ENCODE data around the gene RFC4. TPM values are rescaled to one million over a fixed set of nuclear protein-coding genes. Genes with fewer than 3 reads are reported as not detected.

RFC4 gene
- total and polyA plus RNA-seq, 2 of the 8 experiments (the other 6 are each of a cell fraction or from before 2014, with no cell fraction given): 21.8 to 86.9 TPM

DNA sequence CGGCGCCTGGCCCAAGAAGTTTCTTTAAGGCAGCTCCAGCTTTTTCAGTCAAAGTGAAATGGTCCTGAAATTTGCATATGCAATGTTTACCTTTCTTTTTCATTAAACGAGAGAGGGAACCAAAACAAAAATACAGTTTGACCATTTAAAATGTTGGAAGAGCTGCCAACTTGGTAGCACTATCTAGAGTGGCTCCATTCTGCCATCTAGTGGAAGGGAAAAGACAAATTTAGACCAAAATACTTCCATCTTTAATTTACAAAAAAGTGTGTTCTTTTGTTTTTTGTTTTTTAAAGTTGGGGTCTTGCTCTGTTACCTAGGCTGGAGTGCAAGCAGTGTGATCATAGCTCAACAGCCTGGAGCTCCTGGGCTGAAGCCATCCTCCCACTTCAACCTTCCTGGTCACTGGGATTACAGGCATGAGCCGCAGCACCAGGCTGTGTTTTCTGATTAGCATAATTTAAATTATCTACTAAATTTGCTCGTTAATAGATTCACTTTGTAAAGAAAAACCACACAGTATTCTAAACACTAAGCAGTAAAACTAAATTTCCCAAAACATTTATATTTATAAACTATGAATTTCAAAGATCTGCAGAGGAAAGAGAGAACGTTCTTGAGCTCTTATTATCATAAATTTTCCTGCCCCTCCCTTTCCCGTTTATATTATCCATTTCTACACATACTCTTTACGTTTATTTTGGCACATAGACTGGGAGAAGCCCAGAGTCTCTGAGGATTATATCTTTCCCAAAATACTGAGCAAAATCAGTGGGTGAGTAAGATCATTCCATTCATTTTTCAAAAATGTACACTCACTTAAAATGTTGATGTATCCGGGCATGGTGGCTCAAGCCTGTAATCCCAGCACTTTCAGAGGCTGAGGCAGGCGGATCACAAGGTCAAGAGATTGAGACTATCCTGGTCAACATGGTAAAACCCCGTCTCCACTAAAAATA, 15.4 kb upstream of the RFC4 start:
- Histone ChIP-seq H3K56ac (replicated peaks; ENCODE audit: insufficient read length, low read depth, low read length) (no peak overlapping the region), H4K8ac (ENCODE audit: extremely low read depth, insufficient read depth, low read length) (peak overlapping the region; percentile 91; the same call in 1 of the 2 replicates), H3K9ac (replicated peaks in 1 of 4; ENCODE audit: extremely low read depth in 1 of 4, low read depth in 3 of 4, low read length in 3 of 4) (no peak overlapping the region), H3K4me3 (ENCODE audit: extremely low read depth in 1 of 4, insufficient read depth in 2 of 4, low read depth in 3 of 4, low read length in 4 of 4) (no peak overlapping the region), H3K23me2 (ENCODE audit: low read depth, low read length) (peaks cover 11% of the 10 kb centered on the region; the same call in 1 of the 2 replicates), H2BK12ac (ENCODE audit: low read depth, low read length) (no peak overlapping the region), H3K18ac (ENCODE audit: extremely low read depth, low read length) (peak overlapping the region; percentile 73; the same call in 1 of the 2 replicates), H3K27ac (ENCODE audit: low read depth, low read length) (no peak overlapping the region), H2BK5ac (ENCODE audit: low read depth, low read length) (no peak overlapping the region), H3K14ac (ENCODE audit: insufficient read length) (no peak overlapping the region), H3K9me3 (ENCODE audit: insufficient read depth in 2 of 2, low read depth in 1 of 2, low read length in 1 of 2) (no peaks in the 10 kb centered on the region), H2AFZ (ENCODE audit: low read length) (0 out of 2 replicates have a peak overlapping the region, but pooled peaks have one; percentile 92), H3K79me1 (ENCODE audit: low read depth, low read length) (no peaks in the 10 kb centered on the region; the same call in 1 of the 2 replicates), H3K4me2 (ENCODE audit: insufficient read depth in 1 of 2, low read depth in 2 of 2, low read length in 2 of 2) (no peak overlapping the region), H2BK15ac (ENCODE audit: low read length) (no peak overlapping the region), H3K27me3 (replicated peaks in 1 of 4; ENCODE audit: control insufficient read depth in 3 of 4, extremely low read depth in 1 of 4, insufficient read depth in 3 of 4, low read length in 3 of 4) (peaks cover 0 to 23% (median 14%) of the 10 kb centered on the region in 4 experiments; a peak in 5 of 7 replicates), H3K4ac (replicated peaks; ENCODE audit: insufficient read length, low read depth, low read length) (no peak overlapping the region), H2BK120ac (replicated peaks; ENCODE audit: low read depth, low read length) (no peak overlapping the region), H3K36me3 (ENCODE audit: control insufficient read depth in 2 of 4, insufficient read depth in 4 of 4, low read length in 3 of 4) (no peaks in the 10 kb centered on the region), H2AK5ac (ENCODE audit: low read depth, low read length) (no peak overlapping the region), H4K91ac (replicated peaks; ENCODE audit: insufficient read length, low read length) (no peak overlapping the region), H4K20me1 (replicated peaks in 1 of 2; ENCODE audit: control insufficient read depth in 1 of 2, insufficient read depth in 2 of 2, low read length in 2 of 2) (no peaks in the 10 kb centered on the region), H2BK20ac (ENCODE audit: low read length) (no peak overlapping the region), H4K5ac (ENCODE audit: insufficient read length, low read depth, low read length) (peak overlapping the region; percentile 55), H3K23ac (ENCODE audit: insufficient read length) (no peak overlapping the region), H3K79me2 (ENCODE audit: control insufficient read depth in 1 of 2, insufficient read depth in 2 of 2, low read length in 2 of 2) (no peaks in the 10 kb centered on the region), H3K4me1 (replicated peaks in 1 of 4; ENCODE audit: control insufficient read depth in 3 of 4, insufficient read depth in 4 of 4, low read length in 3 of 4) (peaks cover 7 to 23% (median 19%) of the 10 kb centered on the region in 4 experiments)
- CTCF ChIA-PET (ENCODE audit: partially characterized antibody): interaction anchor here (0.6 to 5.4 kb wide), 32 partner anchors 9 to 488 kb away, joined by 3 to 43 read pairs (median 4); partner anchors contain the start of gene TBCCD1
- peak; percentile 77 for FAIRE-seq
- DNase-seq (ENCODE audit: low read depth in 1 of 2, low spot score in 2 of 2): no peak
- WGBS, 2 experiments (ENCODE audit: extremely low coverage in 1 of 2, insufficient coverage in 1 of 2, insufficient read length in 1 of 2, insufficient replicate concordance in 2 of 2, low coverage in 1 of 2, low lambda C conversion rate in 2 of 2, missing lambda C conversion rate in 1 of 2): 64% methylated on average over 11 of the region's 11 CpGs; no CpG with 5 or more reads in 1 of the 2 experiments
- TF ChIP-seq, protein P1, sequence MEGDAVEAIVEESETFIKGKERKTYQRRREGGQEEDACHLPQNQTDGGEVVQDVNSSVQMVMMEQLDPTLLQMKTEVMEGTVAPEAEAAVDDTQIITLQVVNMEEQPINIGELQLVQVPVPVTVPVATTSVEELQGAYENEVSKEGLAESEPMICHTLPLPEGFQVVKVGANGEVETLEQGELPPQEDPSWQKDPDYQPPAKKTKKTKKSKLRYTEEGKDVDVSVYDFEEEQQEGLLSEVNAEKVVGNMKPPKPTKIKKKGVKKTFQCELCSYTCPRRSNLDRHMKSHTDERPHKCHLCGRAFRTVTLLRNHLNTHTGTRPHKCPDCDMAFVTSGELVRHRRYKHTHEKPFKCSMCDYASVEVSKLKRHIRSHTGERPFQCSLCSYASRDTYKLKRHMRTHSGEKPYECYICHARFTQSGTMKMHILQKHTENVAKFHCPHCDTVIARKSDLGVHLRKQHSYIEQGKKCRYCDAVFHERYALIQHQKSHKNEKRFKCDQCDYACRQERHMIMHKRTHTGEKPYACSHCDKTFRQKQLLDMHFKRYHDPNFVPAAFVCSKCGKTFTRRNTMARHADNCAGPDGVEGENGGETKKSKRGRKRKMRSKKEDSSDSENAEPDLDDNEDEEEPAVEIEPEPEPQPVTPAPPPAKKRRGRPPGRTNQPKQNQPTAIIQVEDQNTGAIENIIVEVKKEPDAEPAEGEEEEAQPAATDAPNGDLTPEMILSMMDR (IDR thresholded peaks at IDR 0.05; ENCODE audit: control extremely low read depth in 1 of 3, insufficient read depth in 1 of 3, low read depth in 1 of 3, low read length in 3 of 3): peak in 2 of 3 experiments; percentile 41 to 57; a peak in 2 of 4 replicates
- peak; percentile 73 to 78 for TF ChIP-seq RAD21 (IDR thresholded peaks at IDR 0.05 in 1 of 2, conservative IDR thresholded peaks at IDR 0.05 in 1 of 2; ENCODE audit: low read depth in 2 of 2, low read length in 2 of 2)
- no peak for TF ChIP-seq RBBP5 (IDR thresholded peaks at IDR 0.05; ENCODE audit: borderline replicate concordance, low read depth, low read length)
- POLR2A ChIA-PET (ENCODE audit: partially characterized antibody): interaction anchor here (0.6 to 7.4 kb wide), 7 partner anchors 15 to 344 kb away, joined by 3 to 73 read pairs (median 4); partner anchors contain the start of genes EIF4A2 and ST6GAL1

Measured in H1 (cell line).